ENCODE measurements around the gene SCYL2. TPM values are rescaled to one million over a fixed set of nuclear protein-coding genes. Genes with fewer than 3 reads are reported as not detected.

Gene SCYL2
- total RNA-seq, 1 experiment from 2014 or later = 37.1 TPM

- H3K36me3 Mint-ChIP-seq = peaks cover 5% of the 10 kb centered on the region
- POLR2A ChIA-PET = no interaction called here
- no peak for TF ChIP-seq PREB (CRISPR knock-in tag; IDR thresholded peaks at IDR 0.05; ENCODE audit: borderline replicate concordance)
- no peak for TF ChIP-seq CREM (CRISPR knock-in tag; IDR thresholded peaks at IDR 0.05)
- no peak for TF ChIP-seq SOX15 (CRISPR knock-in tag; IDR thresholded peaks at IDR 0.05)
- no peak overlapping the region for H3K27ac Mint-ChIP-seq
- peaks cover 5% of the 10 kb centered on the region for H3K9me3 Mint-ChIP-seq
- peaks cover 31% of the 10 kb centered on the region for H3K27me3 Mint-ChIP-seq (ENCODE audit: low read depth)
- no peak for DNase-seq (ENCODE audit: low spot score)
- peaks cover 28% of the 10 kb centered on the region for H3K4me1 Mint-ChIP-seq
- CTCF ChIA-PET = no interaction called here
- no peak overlapping the region for H3K4me3 Mint-ChIP-seq
- no peak for ATAC-seq
Measured at GRCh38 chr12:100368066-100368465, 101.1 kb downstream of the SCYL2 start.

GRCh38 chr12:100371146-100371545 lies 104.2 kb downstream of the SCYL2 start:
- H3K4me1 Mint-ChIP-seq = peaks cover 49% of the 10 kb centered on the region
- DNase-seq (ENCODE audit: low spot score) = no peak
- H3K9me3 Mint-ChIP-seq = peaks cover 5% of the 10 kb centered on the region
- H3K4me3 Mint-ChIP-seq = no peak overlapping the region
- no peak overlapping the region for H3K27ac Mint-ChIP-seq
- peaks cover 5% of the 10 kb centered on the region for H3K36me3 Mint-ChIP-seq
- peaks cover 57% of the 10 kb centered on the region for H3K27me3 Mint-ChIP-seq (ENCODE audit: low read depth)
- ATAC-seq = 0 out of 2 replicates have a peak, but pooled peaks have one; percentile 8
- POLR2A ChIA-PET = interaction anchor here (0.7 kb wide), 1 partner anchor 184 kb away, joined by 5 read pairs; no protein-coding TSS in a partner anchor
- CTCF ChIA-PET = interaction anchor here (0.5 to 3.7 kb wide), 5 partner anchors 13 to 291 kb away, joined by 3 to 35 read pairs (median 6); partner anchors contain the start of gene SLC17A8
- TF ChIP-seq IRF2 (CRISPR knock-in tag; IDR thresholded peaks at IDR 0.05; ENCODE audit: borderline replicate concordance, low read depth) (no peak), ZNF121 (CRISPR knock-in tag; IDR thresholded peaks at IDR 0.05) (no peak), AFF4 (CRISPR knock-in tag; IDR thresholded peaks at IDR 0.05; ENCODE audit: borderline replicate concordance) (no peak), NR1H2 (CRISPR knock-in tag; IDR thresholded peaks at IDR 0.05) (no peak), E2F1 (CRISPR knock-in tag; IDR thresholded peaks at IDR 0.05) (no peak), MXD4 (CRISPR knock-in tag; IDR thresholded peaks at IDR 0.05; ENCODE audit: borderline replicate concordance) (no peak), TEAD4 (CRISPR knock-in tag; IDR thresholded peaks at IDR 0.05) (no peak), ZNF423 (CRISPR knock-in tag; IDR thresholded peaks at IDR 0.05) (no peak), PRRX2 (CRISPR knock-in tag; IDR thresholded peaks at IDR 0.05) (no peak), ZBTB43 (CRISPR knock-in tag; IDR thresholded peaks at IDR 0.05) (no peak), KAT7 (CRISPR knock-in tag; IDR thresholded peaks at IDR 0.05; ENCODE audit: borderline replicate concordance) (no peak), ZNF512 (CRISPR knock-in tag; IDR thresholded peaks at IDR 0.05; ENCODE audit: borderline replicate concordance) (no peak), STAT6 (CRISPR knock-in tag; conservative IDR thresholded peaks at IDR 0.05; ENCODE audit: low read depth) (no peak), ZNF425 (CRISPR knock-in tag; conservative IDR thresholded peaks at IDR 0.05) (no peak), ZNF138 (CRISPR knock-in tag; conservative IDR thresholded peaks at IDR 0.05) (no peak), ZSCAN18 (CRISPR knock-in tag; IDR thresholded peaks at IDR 0.05) (no peak)

Measured in WTC11 (cell line).